ENCODE results near the gene CDC27. TPM values are rescaled to one million over a fixed set of nuclear protein-coding genes. Genes with fewer than 3 reads are reported as not detected.

CDC27 gene
- total and polyA plus RNA-seq, 2 donors (not counting 3 experiments of a cell fraction or from before 2014, with no cell fraction given), result 76.1 to 172 TPM

GRCh38 chr17:47180337-47180736 is 8.8 kb downstream of the CDC27 start:
- H3K4me1 ChIP-seq (ENCODE audit: control insufficient read depth, extremely low read depth, insufficient read depth, low read length), result peaks cover 35% of the 10 kb centered on the region
- H3K27me3 ChIP-seq (ENCODE audit: control insufficient read depth in 2 of 2, insufficient read depth in 2 of 2, low read length in 2 of 2), result no peaks in the 10 kb centered on the region
- FAIRE-seq (peak; percentile 4), DNase-seq (ENCODE audit: low read depth, low spot score) (peak; percentile 66)
- H3K9me3 ChIP-seq (replicated peaks; ENCODE audit: control insufficient read depth, insufficient read depth, low read length), result no peaks in the 10 kb centered on the region
- dilution Hi-C loops (cut with MboI; ENCODE audit: extremely low pct_ligation_motif_present, low sequenced_read_pairs) (no loop called here), intact Hi-C loops (cut with micrococcal nuclease) (no loop called here)
- H3K9ac ChIP-seq (replicated peaks; ENCODE audit: extremely low read depth, insufficient read depth, low read length), result peak overlapping the region; percentile 61
- H3K9me1 ChIP-seq (replicated peaks; ENCODE audit: control insufficient read depth, extremely low read depth, insufficient read depth, low read length), result peaks cover 6% of the 10 kb centered on the region
- peaks cover 99% of the 10 kb centered on the region for H3K79me2 ChIP-seq (ENCODE audit: control insufficient read depth, insufficient read depth, low read length)
- peak overlapping the region; percentile 71 for H3K27ac ChIP-seq (ENCODE audit: insufficient read depth, low read depth, low read length)
- no peak overlapping the region for H2AFZ ChIP-seq (ENCODE audit: low read depth, low read length)
- TF ChIP-seq MYC (IDR thresholded peaks at IDR 0.05; ENCODE audit: low read depth, low read length) (no peak), FOS (IDR thresholded peaks at IDR 0.05; ENCODE audit: borderline replicate concordance, insufficient read depth, low read length) (peak; percentile 9), POLR2AphosphoS5 (IDR thresholded peaks at IDR 0.05; ENCODE audit: insufficient read depth, low read depth, low read length) (no peak), JUN (IDR thresholded peaks at IDR 0.05; ENCODE audit: borderline replicate concordance, insufficient read depth, insufficient read length, low read depth) (peak; percentile 41), CTCF (IDR thresholded peaks at IDR 0.05; ENCODE audit: extremely low read depth in 1 of 2, insufficient read depth in 1 of 2, low read depth in 1 of 2, low read length in 2 of 2) (no peak), GATA2 (IDR thresholded peaks at IDR 0.05; ENCODE audit: insufficient read depth, insufficient read length, low read depth, low read length) (peak; percentile 41), POLR2A (IDR thresholded peaks at IDR 0.05; ENCODE audit: low read depth, low read length) (no peak), MAX (IDR thresholded peaks at IDR 0.05; ENCODE audit: insufficient read depth, insufficient read length) (no peak), EZH2 (IDR thresholded peaks at IDR 0.05; ENCODE audit: borderline replicate concordance, low read depth, low read length, severe bottlenecking) (no peak)
- no TSS peak for BruUV-seq (replicated peaks)
- ChIA-PET CTCF (interaction anchor here (0.9 to 1.6 kb wide), 4 partner anchors 8 to 125 kb away, joined by 3 to 5 read pairs (median 4); no protein-coding TSS in a partner anchor), POLR2A (no interaction called here)
- peaks cover 0 to 12% of the 10 kb centered on the region in 2 experiments for H3K36me3 ChIP-seq (ENCODE audit: control insufficient read depth in 2 of 2, extremely low read depth in 1 of 2, insufficient read depth in 2 of 2, low read length in 2 of 2)
- no peak overlapping the region for H3K4me3 ChIP-seq (replicated peaks in 1 of 3; ENCODE audit: insufficient read depth in 1 of 3, low read depth in 1 of 3, low read length in 3 of 3)
- peaks cover 4% of the 10 kb centered on the region for H4K20me1 ChIP-seq (replicated peaks; ENCODE audit: control insufficient read depth, extremely low read depth, insufficient read depth, low read length)
- peak overlapping the region; percentile 65 for H3K4me2 ChIP-seq (ENCODE audit: insufficient read depth, low read length)
